Memory B cell (primary cell): ENCODE measurements around the gene FGD6.

Experiments used
- ATAC-seq: fragments of 150-1000 bp; cut with Tn5 transposase; 2 replicates; pipeline ENCODE4 v1.10.0; 2021; ENCODE audit warnings: low read depth, mild to moderate bottlenecking, moderate library complexity
- DNase-seq, 2 donors: peaks; one replicate each; pipeline ENCODE4 v3.0.0; 2022; ENCODE audit warnings: low spot score in 2 of 2
- H3K27ac Mint-ChIP-seq: one replicate; pipeline ENCODE4 v1.8.0; 2022; ENCODE audit warnings: mild to moderate bottlenecking, moderate library complexity, mixed read lengths
- H3K27me3 Mint-ChIP-seq: one replicate; pipeline ENCODE4 v1.8.0; 2022; ENCODE audit warnings: mixed read lengths
- H3K36me3 Mint-ChIP-seq: one replicate; pipeline ENCODE4 v1.8.0; 2022; ENCODE audit warnings: mild to moderate bottlenecking, mixed read lengths
- H3K4me1 Mint-ChIP-seq: one replicate; pipeline ENCODE4 v1.8.0; 2022; ENCODE audit warnings: mixed read lengths
- H3K4me3 Mint-ChIP-seq: one replicate; pipeline ENCODE4 v1.8.0; 2022; ENCODE audit warnings: mild to moderate bottlenecking, moderate library complexity, mixed read lengths
- H3K9me3 Mint-ChIP-seq: one replicate; pipeline ENCODE4 v1.8.0; 2022; ENCODE audit warnings: mixed read lengths

FGD6 gene

DNA sequence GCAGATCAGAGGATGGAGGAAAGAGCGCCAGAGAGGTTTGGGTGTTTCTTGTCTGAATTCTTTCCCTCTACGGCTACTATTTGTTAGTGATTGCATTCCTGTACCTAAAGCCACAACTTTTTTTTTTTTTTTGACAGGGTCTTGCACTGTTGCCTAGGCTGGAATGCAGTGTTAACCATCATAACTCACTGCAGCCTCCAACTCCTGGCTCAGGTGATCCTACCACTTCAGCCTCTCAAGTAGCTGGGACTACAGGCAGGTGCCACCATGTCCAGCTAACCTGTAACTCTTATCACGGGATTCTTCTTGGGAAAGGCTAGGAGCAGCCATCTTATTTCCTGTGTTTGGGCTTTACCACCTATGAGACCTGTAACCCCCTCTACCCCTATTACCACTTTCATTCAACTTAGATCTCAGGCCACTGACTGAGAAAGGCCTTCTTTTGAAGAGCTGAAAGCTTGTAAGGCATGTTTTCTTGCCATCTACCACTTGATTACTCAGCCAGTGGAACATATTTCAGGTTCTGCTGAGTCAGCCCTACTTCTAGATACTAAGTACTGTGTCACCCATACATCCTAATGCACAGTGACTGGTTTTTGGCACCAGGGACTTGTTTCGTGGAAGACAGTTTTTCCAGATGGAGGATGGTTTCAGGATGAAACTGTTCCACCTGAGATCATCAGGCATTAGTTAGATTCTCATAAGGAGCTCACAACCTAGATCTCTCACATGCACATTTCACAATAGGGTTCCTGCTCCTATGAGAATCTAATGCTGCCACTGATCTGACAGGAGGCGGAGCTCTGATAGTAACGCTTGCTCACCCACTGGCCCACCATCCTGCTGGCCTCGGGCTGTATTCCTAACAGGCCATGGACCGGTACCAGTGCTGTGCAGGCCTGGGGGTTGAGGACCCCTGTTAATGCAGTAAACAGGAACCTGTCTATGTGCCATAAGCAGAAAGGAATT is 7.2 kb upstream of the FGD6 start:
- ATAC-seq = no peak
- H3K4me3 Mint-ChIP-seq = no peak overlapping the region
- no peak for DNase-seq
- H3K4me1 Mint-ChIP-seq = peaks cover 17% of the 10 kb centered on the region
- H3K27me3 Mint-ChIP-seq = no peaks in the 10 kb centered on the region
- H3K36me3 Mint-ChIP-seq = peaks cover 16% of the 10 kb centered on the region
- H3K9me3 Mint-ChIP-seq = no peaks in the 10 kb centered on the region
- H3K27ac Mint-ChIP-seq = peak overlapping the region; percentile 26

DNA sequence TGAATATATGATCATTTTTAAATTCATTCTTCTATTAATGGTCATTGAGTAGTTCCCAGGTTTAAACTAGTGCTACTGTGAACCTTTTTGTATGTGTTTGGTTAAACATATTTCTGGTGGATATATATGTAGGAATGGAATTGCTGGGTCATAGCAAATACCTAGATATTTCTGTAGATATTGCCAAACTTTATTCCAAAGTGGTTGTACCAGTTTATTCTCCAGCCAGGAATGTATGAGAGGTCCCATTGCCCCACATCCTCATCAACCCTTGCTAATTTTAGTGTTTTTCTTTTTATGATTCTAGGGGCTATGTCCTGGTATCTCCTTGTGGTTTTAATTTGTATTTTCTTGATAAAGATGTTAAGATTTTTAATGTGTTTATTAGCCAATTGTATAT is 3.5 kb upstream of the FGD6 start:
- ATAC-seq (no peak), DNase-seq (no peak)
- H3K4me1 Mint-ChIP-seq = peaks cover 19% of the 10 kb centered on the region
- no peaks in the 10 kb centered on the region for H3K27me3 Mint-ChIP-seq
- no peak overlapping the region for H3K27ac Mint-ChIP-seq
- no peak overlapping the region for H3K4me3 Mint-ChIP-seq
- peaks cover 14% of the 10 kb centered on the region for H3K36me3 Mint-ChIP-seq
- no peaks in the 10 kb centered on the region for H3K9me3 Mint-ChIP-seq

DNA sequence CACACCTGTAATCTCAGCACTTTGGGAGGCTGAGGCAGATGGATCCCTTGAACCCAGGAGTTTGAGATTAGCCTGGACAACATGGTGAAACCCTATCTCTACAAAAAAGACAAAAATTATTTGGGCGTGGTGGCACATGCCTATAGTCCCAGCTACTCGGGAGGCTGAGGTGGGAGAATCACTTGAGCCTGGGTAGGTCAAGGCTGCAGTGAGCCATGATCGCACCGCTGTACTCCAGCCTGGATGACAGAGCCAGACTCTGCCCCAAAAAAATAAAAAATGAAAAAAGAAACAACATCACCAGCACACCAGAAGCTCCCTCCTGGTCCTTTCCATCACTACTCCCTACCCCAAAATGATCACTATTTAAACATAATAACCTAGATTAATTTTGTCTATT is 2.9 kb upstream of the FGD6 start:
- no peak for DNase-seq
- Mint-ChIP-seq H3K36me3 (peaks cover 14% of the 10 kb centered on the region), H3K27ac (no peak overlapping the region), H3K27me3 (no peaks in the 10 kb centered on the region), H3K4me1 (peaks cover 19% of the 10 kb centered on the region), H3K9me3 (no peaks in the 10 kb centered on the region), H3K4me3 (no peak overlapping the region)
- no peak for ATAC-seq

DNA sequence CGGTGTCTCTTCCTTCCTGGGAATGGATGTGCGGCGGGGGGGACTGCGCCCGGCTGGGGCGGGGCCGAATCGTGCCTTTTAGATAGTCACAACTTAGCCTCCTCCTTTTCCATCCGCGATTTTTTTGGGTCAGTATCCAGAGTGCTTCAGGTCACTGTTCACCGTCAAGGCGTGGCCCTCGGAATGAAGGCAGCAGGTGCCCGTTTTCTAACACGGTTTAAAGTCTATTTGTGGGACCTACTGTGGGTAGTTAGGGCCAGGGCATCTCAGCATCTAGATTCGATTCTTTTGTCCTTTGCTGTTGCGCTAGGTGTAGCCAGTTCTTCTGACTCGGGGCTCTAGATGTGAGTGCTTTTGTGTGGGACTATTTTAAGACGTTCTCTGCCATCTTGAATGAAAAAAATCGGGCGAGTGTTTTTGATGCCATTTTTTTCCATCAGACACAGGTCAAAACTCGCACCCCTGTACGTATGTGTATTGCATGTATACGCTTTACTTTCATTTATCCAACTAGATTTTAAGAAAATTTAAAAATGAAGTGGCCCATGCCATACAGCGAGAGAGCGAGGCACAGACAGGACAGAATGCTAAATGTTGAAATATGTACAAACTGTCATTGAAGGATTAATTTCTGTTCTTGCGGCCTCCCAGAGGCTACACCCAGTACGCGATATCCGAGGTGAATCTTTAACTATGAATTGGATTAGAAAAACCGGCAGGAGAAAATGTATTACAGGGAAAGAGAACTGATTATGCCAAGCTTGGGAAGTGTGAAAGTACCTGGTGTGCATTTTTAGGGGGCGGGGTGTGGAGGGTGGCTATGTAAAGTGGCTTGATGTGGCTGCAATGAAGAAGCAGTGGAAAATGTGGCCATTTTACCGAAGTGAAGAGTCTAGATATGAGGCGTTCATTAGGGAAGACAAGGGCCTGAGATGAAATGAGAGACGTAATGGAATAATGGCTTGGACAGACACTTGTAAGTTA is 1.2 kb upstream of the FGD6 start:
- H3K4me1 Mint-ChIP-seq = peaks cover 16% of the 10 kb centered on the region
- ATAC-seq = peak; percentile 8
- H3K27me3 Mint-ChIP-seq = no peaks in the 10 kb centered on the region
- DNase-seq = peak in 1 of 2 donors; percentile 37
- H3K4me3 Mint-ChIP-seq = peak overlapping the region; percentile 92
- H3K27ac Mint-ChIP-seq = peak overlapping the region; percentile 90
- H3K36me3 Mint-ChIP-seq = peaks cover 4% of the 10 kb centered on the region
- no peaks in the 10 kb centered on the region for H3K9me3 Mint-ChIP-seq

DNA sequence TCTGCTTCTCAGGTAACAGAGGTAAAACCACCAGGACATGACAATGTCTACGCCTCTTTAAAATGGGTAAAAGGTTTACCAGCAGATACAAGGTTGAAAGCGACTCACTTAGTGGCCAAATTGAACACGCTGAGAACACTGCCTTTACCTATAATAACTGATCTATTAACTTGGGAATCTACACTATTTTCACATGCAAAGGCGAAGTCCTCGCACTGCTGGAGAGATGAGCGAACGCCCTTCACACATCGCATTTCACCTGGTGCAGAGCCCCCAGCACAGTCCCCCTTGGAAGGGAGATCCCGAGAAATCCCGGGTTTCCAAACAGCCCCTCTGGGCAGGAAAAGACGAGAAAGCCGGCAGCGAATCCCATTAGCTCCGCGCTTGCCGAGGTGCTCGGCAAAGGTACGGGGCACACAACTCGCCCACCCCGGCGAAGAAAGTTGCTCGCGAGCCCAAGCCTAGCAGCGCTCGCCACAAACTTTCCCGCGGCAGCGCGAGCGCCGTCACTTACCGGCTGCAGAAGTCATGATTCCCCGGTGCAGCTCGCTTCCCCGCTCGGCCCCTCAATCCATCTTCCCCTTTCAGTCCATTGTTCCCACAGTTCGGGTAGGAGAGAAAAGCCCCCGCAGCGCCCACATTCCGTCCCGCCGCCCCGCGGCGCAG is 423 bp downstream of the FGD6 start:
- Mint-ChIP-seq H3K4me3 (peak overlapping the region; percentile 92), H3K4me1 (peaks cover 13% of the 10 kb centered on the region), H3K36me3 (peaks cover 4% of the 10 kb centered on the region), H3K27me3 (no peaks in the 10 kb centered on the region), H3K27ac (no peak overlapping the region), H3K9me3 (no peaks in the 10 kb centered on the region)
- DNase-seq (no peak), ATAC-seq (peak; percentile 21)

DNA sequence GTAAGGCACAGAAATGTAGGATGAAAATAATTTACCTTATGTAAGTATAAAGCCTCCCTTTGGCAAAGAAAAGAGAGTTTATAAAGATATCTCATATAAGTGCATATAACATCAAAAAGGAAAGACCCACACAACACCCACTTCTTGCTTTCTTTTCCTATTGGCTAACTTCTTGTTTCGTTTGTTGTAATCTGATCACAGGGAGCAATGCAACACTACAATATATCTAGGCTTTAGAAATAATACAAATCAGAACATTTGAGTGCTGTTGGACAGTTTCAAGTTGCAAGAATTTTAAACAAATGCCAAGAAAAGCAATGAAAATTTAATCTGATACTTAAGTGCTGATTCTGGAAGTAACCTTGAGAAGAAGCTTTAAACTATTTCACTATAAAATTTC is 1.3 kb downstream of the FGD6 start:
- peak overlapping the region; percentile 92 for H3K4me3 Mint-ChIP-seq
- no peaks in the 10 kb centered on the region for H3K9me3 Mint-ChIP-seq
- H3K27ac Mint-ChIP-seq = no peak overlapping the region
- H3K4me1 Mint-ChIP-seq = peaks cover 13% of the 10 kb centered on the region
- ATAC-seq = no peak
- no peak for DNase-seq
- H3K36me3 Mint-ChIP-seq = peaks cover 3% of the 10 kb centered on the region
- H3K27me3 Mint-ChIP-seq = no peaks in the 10 kb centered on the region

DNA sequence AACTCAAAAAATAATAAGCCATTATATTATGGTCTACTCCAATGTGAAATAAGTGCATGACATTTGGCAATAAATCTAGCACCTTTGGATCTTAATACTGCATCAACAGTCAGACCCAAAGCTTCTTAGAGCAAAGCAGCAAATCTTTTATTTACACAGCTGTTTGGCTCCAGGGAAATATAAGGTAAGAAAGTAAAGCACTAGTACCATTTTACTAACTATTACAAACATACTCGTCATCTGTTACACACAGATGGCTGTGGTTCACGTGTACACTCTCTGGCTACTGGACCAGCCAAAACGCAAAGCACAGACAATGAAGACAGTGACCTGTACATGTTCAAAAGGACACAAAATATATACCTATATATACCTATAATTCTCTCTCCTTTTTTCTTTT is 2.8 kb downstream of the FGD6 start:
- Mint-ChIP-seq H3K36me3 (no peaks in the 10 kb centered on the region), H3K27me3 (no peaks in the 10 kb centered on the region), H3K9me3 (no peaks in the 10 kb centered on the region), H3K4me1 (peaks cover 9% of the 10 kb centered on the region), H3K27ac (no peak overlapping the region), H3K4me3 (no peak overlapping the region)
- DNase-seq = no peak
- no peak for ATAC-seq

DNA sequence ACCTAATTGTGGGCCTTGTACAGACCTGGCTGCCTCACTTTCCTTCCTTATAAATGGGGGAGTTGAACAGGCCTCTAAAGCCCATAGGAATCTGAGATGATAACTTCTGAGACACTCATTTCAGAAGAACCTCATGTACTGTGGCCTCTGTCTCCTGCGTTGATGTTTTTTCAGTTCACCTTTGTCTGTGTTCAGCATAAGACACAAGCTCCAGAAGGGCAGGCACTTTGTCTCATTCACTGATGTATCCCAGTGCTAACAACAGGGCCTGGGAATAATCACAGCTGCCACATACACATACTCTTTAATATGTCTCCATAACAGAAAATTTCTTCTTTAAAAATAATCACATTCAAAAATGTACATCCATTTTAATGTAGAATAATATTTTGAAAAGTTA is 3.3 kb downstream of the FGD6 start:
- Mint-ChIP-seq H3K36me3 (no peaks in the 10 kb centered on the region), H3K4me3 (no peak overlapping the region), H3K4me1 (peaks cover 8% of the 10 kb centered on the region), H3K27me3 (no peaks in the 10 kb centered on the region), H3K9me3 (no peaks in the 10 kb centered on the region), H3K27ac (no peak overlapping the region)
- DNase-seq (no peak), ATAC-seq (no peak)

DNA sequence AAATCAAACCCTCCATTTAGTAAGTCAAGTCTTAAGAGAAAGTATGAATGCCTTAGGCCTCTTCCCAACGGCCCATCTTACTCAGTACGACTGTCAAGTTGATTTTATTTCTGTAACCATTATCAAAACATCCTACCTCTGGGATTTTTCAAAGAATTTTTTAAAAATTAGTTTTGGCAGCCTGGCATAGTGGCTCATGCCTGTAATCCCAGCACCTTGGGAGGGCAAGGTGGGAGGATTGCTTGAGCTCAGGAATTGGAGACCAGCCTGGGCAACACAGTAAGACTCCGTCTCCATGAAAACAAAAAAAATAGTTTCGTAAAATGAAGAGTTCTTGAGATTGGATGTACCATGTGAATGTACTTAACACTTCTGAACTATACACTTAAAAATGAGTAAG is 4.1 kb downstream of the FGD6 start:
- no peaks in the 10 kb centered on the region for H3K36me3 Mint-ChIP-seq
- no peaks in the 10 kb centered on the region for H3K27me3 Mint-ChIP-seq
- DNase-seq (no peak), ATAC-seq (no peak)
- H3K9me3 Mint-ChIP-seq = no peaks in the 10 kb centered on the region
- peaks cover 6% of the 10 kb centered on the region for H3K4me1 Mint-ChIP-seq
- H3K27ac Mint-ChIP-seq = no peak overlapping the region
- H3K4me3 Mint-ChIP-seq = no peak overlapping the region

DNA sequence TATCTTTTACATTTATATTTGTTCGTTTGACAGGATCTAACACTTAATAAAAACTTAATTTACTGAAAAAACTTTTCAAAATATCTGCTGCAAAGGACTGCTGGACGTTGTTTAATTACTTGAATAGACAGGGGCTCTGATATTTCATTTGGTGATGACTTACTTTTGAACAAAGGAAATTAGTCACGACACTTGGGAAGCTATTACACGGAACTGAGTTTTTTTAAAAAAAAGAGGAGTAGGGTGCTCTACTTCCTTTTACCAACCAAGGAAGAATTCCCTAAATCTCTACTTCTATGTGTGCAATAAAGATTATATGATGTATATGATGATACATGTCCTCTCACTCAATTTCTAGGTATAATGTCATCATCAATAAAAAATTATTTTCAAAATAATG is 4.7 kb downstream of the FGD6 start:
- Mint-ChIP-seq H3K4me1 (peaks cover 6% of the 10 kb centered on the region), H3K27me3 (no peaks in the 10 kb centered on the region), H3K27ac (no peak overlapping the region), H3K4me3 (no peak overlapping the region), H3K36me3 (no peaks in the 10 kb centered on the region), H3K9me3 (no peaks in the 10 kb centered on the region)
- DNase-seq (no peak), ATAC-seq (no peak)

DNA sequence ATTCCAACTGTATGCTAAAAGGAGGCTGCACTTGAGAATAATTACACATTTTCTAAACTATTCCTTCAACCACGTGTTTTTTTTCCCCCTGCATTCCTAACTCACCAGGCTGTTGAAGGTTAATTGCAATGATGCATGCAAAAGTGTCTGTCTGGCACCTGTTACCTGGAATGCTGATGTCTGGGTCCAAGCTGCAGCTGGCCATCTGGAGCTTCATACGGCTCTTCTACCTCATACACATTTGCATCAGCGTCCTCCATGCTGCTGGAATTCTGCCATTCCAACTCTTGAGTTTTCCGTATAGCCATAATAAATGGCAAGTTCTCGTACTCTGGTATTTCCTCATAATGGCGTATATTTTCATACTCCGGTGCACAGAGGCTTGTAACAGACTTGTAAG is 8.6 kb downstream of the FGD6 start:
- no peaks in the 10 kb centered on the region for H3K27me3 Mint-ChIP-seq
- no peak for ATAC-seq

DNA sequence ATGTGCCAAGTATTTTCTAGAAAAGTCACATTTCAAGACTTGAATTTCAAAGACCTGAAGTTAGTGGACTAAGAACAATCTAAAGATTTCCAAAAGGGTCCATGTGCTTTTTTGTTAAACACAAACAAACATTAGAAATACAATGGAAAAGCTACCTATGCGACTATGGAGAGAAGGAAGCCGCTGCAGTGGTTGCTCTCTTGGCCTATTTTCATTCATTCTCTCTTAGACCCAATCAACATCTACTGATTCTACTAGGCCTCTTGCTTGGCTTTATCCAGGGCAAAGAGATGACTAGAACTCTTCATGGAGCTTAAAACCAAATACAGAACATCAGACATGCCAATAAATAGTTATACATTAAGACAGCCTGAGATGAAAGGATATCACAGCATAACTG is 9.9 kb downstream of the FGD6 start:
- ATAC-seq (no peak), DNase-seq (no peak)
- H3K4me1 Mint-ChIP-seq = peaks cover 9% of the 10 kb centered on the region
- H3K9me3 Mint-ChIP-seq = no peaks in the 10 kb centered on the region
- no peaks in the 10 kb centered on the region for H3K36me3 Mint-ChIP-seq
- no peaks in the 10 kb centered on the region for H3K27me3 Mint-ChIP-seq
- H3K27ac Mint-ChIP-seq = no peak overlapping the region
- no peak overlapping the region for H3K4me3 Mint-ChIP-seq

More for the DNA sequence above, 8.6 kb downstream of the FGD6 start:
- H3K4me1 Mint-ChIP-seq = peaks cover 4% of the 10 kb centered on the region
- no peaks in the 10 kb centered on the region for H3K9me3 Mint-ChIP-seq
- H3K4me3 Mint-ChIP-seq = no peak overlapping the region
- DNase-seq = no peak
- no peak overlapping the region for H3K27ac Mint-ChIP-seq
- H3K36me3 Mint-ChIP-seq = no peaks in the 10 kb centered on the region

DNA sequence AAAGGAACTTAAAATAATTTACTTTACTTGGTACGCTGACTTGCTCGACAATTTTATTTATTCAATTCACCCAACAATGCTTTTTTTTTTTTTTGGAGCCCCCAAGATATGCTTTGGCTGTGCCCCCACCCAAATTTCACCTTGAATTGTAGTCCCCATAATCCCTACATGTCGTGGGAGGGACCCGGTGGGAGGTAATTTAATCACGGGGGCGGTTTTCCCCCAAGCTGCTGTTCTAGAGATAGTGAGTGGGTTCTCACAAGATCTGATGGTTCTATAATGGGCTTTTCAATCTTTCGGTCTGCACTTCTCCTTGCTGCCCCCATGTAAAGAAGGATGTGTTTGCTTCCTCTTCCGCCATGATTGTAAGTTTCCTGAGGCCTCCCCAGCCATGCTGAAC is 10.4 kb downstream of the FGD6 start:
- Mint-ChIP-seq H3K9me3 (no peaks in the 10 kb centered on the region), H3K36me3 (no peaks in the 10 kb centered on the region), H3K27me3 (no peaks in the 10 kb centered on the region), H3K4me1 (peaks cover 9% of the 10 kb centered on the region), H3K4me3 (no peak overlapping the region), H3K27ac (no peak overlapping the region)
- DNase-seq (no peak), ATAC-seq (no peak)

DNA sequence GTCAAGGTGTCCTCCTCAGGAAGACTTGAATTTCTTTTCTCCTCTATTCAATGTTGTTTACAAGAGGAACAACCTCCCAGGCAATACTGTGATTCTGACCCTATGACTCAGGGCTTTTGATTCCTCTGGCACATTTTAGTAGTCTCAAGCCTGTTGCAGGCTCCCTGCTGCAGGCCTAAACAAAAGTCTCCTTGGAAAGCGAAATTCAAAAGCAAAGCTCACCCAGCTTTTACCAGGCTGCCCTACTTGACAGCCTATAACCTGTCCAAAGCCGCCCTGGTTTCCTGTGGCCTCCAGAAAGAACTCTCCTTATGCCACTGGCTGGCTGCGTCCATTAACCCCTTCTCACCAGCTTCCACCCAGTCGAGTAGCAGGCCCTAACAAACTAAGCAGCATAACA is 11.6 kb downstream of the FGD6 start:
- peaks cover 12% of the 10 kb centered on the region for H3K4me1 Mint-ChIP-seq
- H3K36me3 Mint-ChIP-seq = no peaks in the 10 kb centered on the region
- peak overlapping the region; percentile 16 for H3K27ac Mint-ChIP-seq
- no peak overlapping the region for H3K4me3 Mint-ChIP-seq
- H3K9me3 Mint-ChIP-seq = no peaks in the 10 kb centered on the region
- no peaks in the 10 kb centered on the region for H3K27me3 Mint-ChIP-seq
- DNase-seq (no peak), ATAC-seq (no peak)
